Dendritic cell treated with granulocyte-macrophage colony-stimulating factor and Interleukin-4, amounts not matched to agents 40 ng/mL and 50 ng/mL, for 4 days (primary cell): ENCODE data around the gene WFDC9.
"Not testable (repeated sequence)": the region's sequence is repeated elsewhere in the genome, so short reads cannot be mapped to it uniquely, and the experiment has no call there.

ENCODE experiments used
- H3K27ac Mint-ChIP-seq: one replicate; pipeline ENCODE4 v1.8.0; 2022; ENCODE audit warnings: mild to moderate bottlenecking, mixed read lengths
- H3K27me3 Mint-ChIP-seq: one replicate; pipeline ENCODE4 v1.8.0; 2022; ENCODE audit warnings: mild to moderate bottlenecking, mixed read lengths
- H3K36me3 Mint-ChIP-seq: one replicate; pipeline ENCODE4 v1.8.0; 2022; ENCODE audit warnings: low read depth, mixed read lengths
- H3K4me1 Mint-ChIP-seq: one replicate; pipeline ENCODE4 v1.8.0; 2022; ENCODE audit warnings: low read depth, mixed read lengths
- H3K4me3 Mint-ChIP-seq: one replicate; pipeline ENCODE4 v1.8.0; 2022; ENCODE audit warnings: mild to moderate bottlenecking, moderate library complexity, mixed read lengths
- H3K9me3 Mint-ChIP-seq: one replicate; pipeline ENCODE4 v1.8.0; 2022; ENCODE audit warnings: mixed read lengths
- intact Hi-C: fragments of 100-400 bp; cut with micrococcal nuclease; formaldehyde crosslinking; loops from one replicate; pipeline ENCODE4 v1.15.0; 2022

The WFDC9 gene

GRCh38 chr20:45581702-45582101 lies 49.4 kb downstream of the WFDC9 start:
- peaks cover 23% of the 10 kb centered on the region for H3K27me3 Mint-ChIP-seq
- no peak overlapping the region for H3K4me3 Mint-ChIP-seq
- no peaks in the 10 kb centered on the region for H3K9me3 Mint-ChIP-seq

GRCh38 chr20:45579184-45579583 lies 51.9 kb downstream of the WFDC9 start, which contains the start of gene WFDC8:
Gene WFDC8, minus strand, starts transcription at chr20:45579284. Its CDS starts 37 bp downstream, at chr20:45579247.
- Mint-ChIP-seq H3K4me3 (no peak within 1 kb of the TSS), H3K4me1 (no peaks in the 10 kb centered on the region), H3K9me3 (no peaks in the 10 kb centered on the region), H3K27ac (no peak within 1 kb of the TSS), H3K27me3 (peaks cover 23% of the 10 kb centered on the region), H3K36me3 (no peaks in the 10 kb centered on the region)
- intact Hi-C loops = no loop called here

More at GRCh38 chr20:45581702-45582101, 49.4 kb downstream of the WFDC9 start:
- H3K27ac Mint-ChIP-seq = no peak overlapping the region
- no peaks in the 10 kb centered on the region for H3K36me3 Mint-ChIP-seq
- intact Hi-C loops = no loop called here
- no peaks in the 10 kb centered on the region for H3K4me1 Mint-ChIP-seq

GRCh38 chr20:45578231-45578630 lies 52.9 kb downstream of the WFDC9 start:
- Mint-ChIP-seq H3K27ac (no peak overlapping the region), H3K36me3 (no peaks in the 10 kb centered on the region), H3K27me3 (peaks cover 20% of the 10 kb centered on the region), H3K9me3 (no peaks in the 10 kb centered on the region), H3K4me3 (no peak overlapping the region), H3K4me1 (no peaks in the 10 kb centered on the region)
- intact Hi-C loops = no loop called here

- H3K4me3 Mint-ChIP-seq = no peak overlapping the region
- H3K9me3 Mint-ChIP-seq = no peaks in the 10 kb centered on the region
- H3K36me3 Mint-ChIP-seq = no peaks in the 10 kb centered on the region
- H3K27me3 Mint-ChIP-seq = peaks cover 18% of the 10 kb centered on the region
- H3K4me1 Mint-ChIP-seq = no peaks in the 10 kb centered on the region
- intact Hi-C loops = no loop called here
- no peak overlapping the region for H3K27ac Mint-ChIP-seq
These were observed 54.1 kb downstream of the WFDC9 start for GRCh38 chr20:45576995-45577394.

GRCh38 chr20:45575931-45576330 lies 55.2 kb downstream of the WFDC9 start:
- Mint-ChIP-seq H3K27me3 (peaks cover 17% of the 10 kb centered on the region), H3K9me3 (no peaks in the 10 kb centered on the region), H3K36me3 (no peaks in the 10 kb centered on the region), H3K27ac (no peak overlapping the region), H3K4me3 (no peak overlapping the region), H3K4me1 (no peaks in the 10 kb centered on the region)
- intact Hi-C loops = no loop called here

GRCh38 chr20:45569650-45570049 lies 61.4 kb downstream of the WFDC9 start:
- H3K27ac Mint-ChIP-seq, H3K4me1 Mint-ChIP-seq: not testable (repeated sequence)

GRCh38 chr20:45564760-45565276 lies 66.3 kb downstream of the WFDC9 start:
- Mint-ChIP-seq H3K4me3 (no peak overlapping the region), H3K27ac (no peak overlapping the region), H3K36me3 (no peaks in the 10 kb centered on the region), H3K4me1 (no peaks in the 10 kb centered on the region), H3K9me3 (no peaks in the 10 kb centered on the region), H3K27me3 (peaks cover 17% of the 10 kb centered on the region)
- intact Hi-C loops = no loop called here

More at GRCh38 chr20:45569650-45570049, 61.4 kb downstream of the WFDC9 start:
- H3K4me3 Mint-ChIP-seq, intact Hi-C loops, H3K36me3 Mint-ChIP-seq, H3K9me3 Mint-ChIP-seq: not testable (repeated sequence)
- peaks cover 12% of the 10 kb centered on the region for H3K27me3 Mint-ChIP-seq
